ENCODE measurements around the gene ZNF644. TPM values are rescaled to one million over a fixed set of nuclear protein-coding genes. Genes with fewer than 3 reads are reported as not detected.

The ZNF644 gene
- polyA plus RNA-seq, 3 donors from 2014 or later = 32.6 to 53.9 (median 34.0) TPM

DNA sequence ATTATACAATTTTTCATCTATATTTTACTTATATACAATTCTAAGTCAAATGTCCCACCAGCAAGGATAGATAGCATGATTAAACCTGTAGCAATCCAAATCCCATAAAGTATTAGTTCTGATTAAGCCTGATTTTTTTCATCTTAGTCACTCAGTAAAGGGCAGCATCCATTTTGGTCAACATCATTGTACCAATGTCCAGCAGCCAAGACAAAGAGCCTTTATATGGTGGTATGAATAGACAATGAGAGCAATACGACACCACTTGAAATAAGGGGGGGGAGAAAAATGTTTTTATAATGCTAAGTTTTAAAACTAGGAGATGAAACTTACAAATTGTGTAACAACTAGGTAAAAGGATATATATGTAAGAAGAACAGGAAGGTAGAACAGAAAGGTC lies 7.4 kb downstream of the ZNF644 start:
- no peak overlapping the region for H3K4me3 Mint-ChIP-seq
- DNase-seq = no peak
- no peaks in the 10 kb centered on the region for H3K9me3 Mint-ChIP-seq
- no peak overlapping the region for H3K27ac Mint-ChIP-seq
- peaks cover 74 to 96% of the 10 kb centered on the region in 2 donors for H3K4me1 Mint-ChIP-seq
- no peaks in the 10 kb centered on the region for H3K36me3 Mint-ChIP-seq
- H3K27me3 Mint-ChIP-seq (ENCODE audit: low read depth in 3 of 3) = peaks cover 0 to 2% (median 0%) of the 10 kb centered on the region in 3 donors

DNA sequence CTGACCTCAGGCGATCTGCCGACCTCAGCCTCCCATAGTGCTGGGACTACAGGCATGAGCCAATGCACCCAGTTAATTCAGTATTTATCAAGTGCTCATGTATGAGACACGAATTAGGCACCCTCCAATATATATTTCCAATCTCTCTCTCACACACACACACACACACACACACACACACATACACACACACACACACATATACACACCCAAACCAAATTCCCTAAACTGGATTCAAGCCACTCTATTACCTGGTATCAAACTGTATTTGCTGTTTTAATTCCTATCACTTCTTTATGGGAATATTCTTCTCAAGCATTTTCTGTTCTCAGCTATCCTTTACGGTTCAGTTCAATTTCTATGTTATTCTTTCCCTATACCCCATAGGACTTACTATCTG lies 8.5 kb downstream of the ZNF644 start:
- Mint-ChIP-seq H3K27me3 (ENCODE audit: low read depth in 3 of 3) (peaks cover 0 to 2% (median 0%) of the 10 kb centered on the region in 3 donors), H3K4me1 (peaks cover 71 to 96% of the 10 kb centered on the region in 2 donors), H3K9me3 (no peaks in the 10 kb centered on the region), H3K27ac (peak overlapping the region in 1 of 6 donors; percentile 51), H3K4me3 (no peak overlapping the region), H3K36me3 (no peaks in the 10 kb centered on the region)
- DNase-seq = no peak

DNA sequence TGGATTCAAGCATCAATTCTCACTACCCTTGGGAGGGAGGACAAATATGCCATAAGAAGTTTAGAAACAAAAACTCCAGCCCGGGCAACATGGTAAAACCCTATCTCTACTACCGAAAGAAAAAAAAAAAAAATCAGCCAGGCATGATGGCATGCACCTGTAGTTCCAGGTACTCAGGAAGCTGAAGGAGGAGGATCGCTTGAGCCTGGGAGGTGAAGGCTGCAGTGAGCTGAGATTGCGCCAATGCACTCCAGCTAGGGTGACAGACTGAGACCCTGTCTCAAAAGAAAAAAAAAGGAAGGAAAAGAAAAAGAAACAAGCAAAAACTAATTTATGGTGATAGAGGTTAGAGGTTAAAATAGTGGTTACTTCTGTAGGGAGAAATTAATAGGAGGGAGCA lies 9.6 kb downstream of the ZNF644 start:
- Mint-ChIP-seq H3K9me3 (no peaks in the 10 kb centered on the region), H3K27me3 (ENCODE audit: low read depth in 3 of 3) (peaks cover 0 to 2% (median 0%) of the 10 kb centered on the region in 3 donors), H3K4me1 (peaks cover 71 to 96% of the 10 kb centered on the region in 2 donors), H3K27ac (peak overlapping the region in 1 of 6 donors; percentile 6), H3K4me3 (no peak overlapping the region), H3K36me3 (peaks cover 0 to 3% (median 0%) of the 10 kb centered on the region in 3 donors)
- no peak for DNase-seq

DNA sequence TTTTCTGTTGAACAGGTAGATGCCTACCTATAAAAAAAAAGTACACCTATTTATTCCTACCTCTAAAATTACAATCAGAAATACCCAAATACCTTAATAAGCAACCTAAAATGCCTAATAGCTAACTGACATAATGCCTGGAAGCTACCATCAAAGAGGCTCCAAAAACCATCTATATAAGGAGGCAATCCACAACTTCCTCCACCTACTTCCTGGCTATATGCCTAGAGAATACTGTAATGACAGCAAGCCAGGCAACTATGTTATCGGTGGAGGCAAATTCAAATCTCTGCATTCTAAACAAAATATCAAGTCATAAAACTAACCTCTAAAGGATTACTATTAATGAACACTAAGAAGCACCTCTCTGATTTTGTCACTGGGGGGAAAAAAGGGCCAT lies 10.1 kb downstream of the ZNF644 start:
- Mint-ChIP-seq H3K27ac (peak overlapping the region in 1 of 6 donors; percentile 6), H3K9me3 (no peaks in the 10 kb centered on the region), H3K27me3 (ENCODE audit: low read depth in 3 of 3) (peaks cover 0 to 2% (median 0%) of the 10 kb centered on the region in 3 donors), H3K36me3 (peaks cover 0 to 3% (median 0%) of the 10 kb centered on the region in 3 donors), H3K4me3 (no peak overlapping the region), H3K4me1 (peaks cover 71 to 97% of the 10 kb centered on the region in 2 donors)
- DNase-seq = no peak

DNA sequence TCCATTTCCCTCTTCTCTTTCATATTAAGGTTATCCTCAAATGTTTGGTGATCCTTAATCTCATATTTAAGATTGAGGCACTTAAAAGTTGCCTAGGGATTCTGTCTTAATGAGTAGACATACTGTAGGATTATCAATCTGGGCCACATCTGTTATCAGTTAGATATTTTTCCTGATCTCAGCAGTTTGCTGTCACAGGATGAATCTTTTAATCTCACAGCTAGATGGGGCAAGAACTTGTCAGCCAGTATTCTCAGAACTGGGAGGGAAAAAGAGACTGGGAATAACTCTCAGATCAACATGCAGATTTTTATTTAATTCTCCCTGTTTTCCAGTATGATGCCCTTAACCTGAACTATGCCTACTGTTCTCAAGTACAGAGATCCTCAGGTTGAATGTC lies 14.0 kb downstream of the ZNF644 start:
- Mint-ChIP-seq H3K9me3 (no peaks in the 10 kb centered on the region), H3K27ac (peak overlapping the region in 1 of 6 donors; percentile 47)

DNA sequence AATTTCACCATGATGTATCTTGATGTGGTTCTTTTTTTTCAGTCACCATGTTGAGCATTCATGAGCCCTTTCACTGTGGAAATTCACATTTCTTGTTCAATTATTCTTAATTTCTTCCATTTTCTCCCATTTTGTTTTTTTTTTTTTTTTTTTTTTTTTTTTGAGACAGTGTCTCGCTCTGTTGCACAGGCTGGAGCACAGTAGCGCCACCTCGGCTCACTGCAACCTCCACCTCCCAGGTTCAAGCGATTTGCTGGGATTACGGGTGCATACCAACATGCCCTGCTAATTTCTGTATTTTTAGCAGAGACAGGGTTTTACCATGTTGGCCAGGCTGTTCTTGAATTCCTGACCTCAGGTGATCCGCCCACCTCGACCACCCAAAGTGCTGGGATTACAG lies 14.7 kb downstream of the ZNF644 start:
- Mint-ChIP-seq H3K27ac (peak overlapping the region in 1 of 6 donors; percentile 47), H3K36me3 (peaks cover 0 to 3% (median 0%) of the 10 kb centered on the region in 3 donors), H3K27me3 (ENCODE audit: low read depth in 3 of 3) (no peaks in the 10 kb centered on the region), H3K4me3 (no peak overlapping the region), H3K4me1 (peaks cover 75 to 95% of the 10 kb centered on the region in 2 donors), H3K9me3 (no peaks in the 10 kb centered on the region)
- no peak for DNase-seq

More for the DNA sequence above, 14.0 kb downstream of the ZNF644 start:
- no peak for DNase-seq
- Mint-ChIP-seq H3K27me3 (ENCODE audit: low read depth in 3 of 3) (peaks cover 0 to 2% (median 0%) of the 10 kb centered on the region in 3 donors), H3K4me1 (peaks cover 75 to 95% of the 10 kb centered on the region in 2 donors), H3K36me3 (peaks cover 0 to 3% (median 0%) of the 10 kb centered on the region in 3 donors), H3K4me3 (no peak overlapping the region)

DNA sequence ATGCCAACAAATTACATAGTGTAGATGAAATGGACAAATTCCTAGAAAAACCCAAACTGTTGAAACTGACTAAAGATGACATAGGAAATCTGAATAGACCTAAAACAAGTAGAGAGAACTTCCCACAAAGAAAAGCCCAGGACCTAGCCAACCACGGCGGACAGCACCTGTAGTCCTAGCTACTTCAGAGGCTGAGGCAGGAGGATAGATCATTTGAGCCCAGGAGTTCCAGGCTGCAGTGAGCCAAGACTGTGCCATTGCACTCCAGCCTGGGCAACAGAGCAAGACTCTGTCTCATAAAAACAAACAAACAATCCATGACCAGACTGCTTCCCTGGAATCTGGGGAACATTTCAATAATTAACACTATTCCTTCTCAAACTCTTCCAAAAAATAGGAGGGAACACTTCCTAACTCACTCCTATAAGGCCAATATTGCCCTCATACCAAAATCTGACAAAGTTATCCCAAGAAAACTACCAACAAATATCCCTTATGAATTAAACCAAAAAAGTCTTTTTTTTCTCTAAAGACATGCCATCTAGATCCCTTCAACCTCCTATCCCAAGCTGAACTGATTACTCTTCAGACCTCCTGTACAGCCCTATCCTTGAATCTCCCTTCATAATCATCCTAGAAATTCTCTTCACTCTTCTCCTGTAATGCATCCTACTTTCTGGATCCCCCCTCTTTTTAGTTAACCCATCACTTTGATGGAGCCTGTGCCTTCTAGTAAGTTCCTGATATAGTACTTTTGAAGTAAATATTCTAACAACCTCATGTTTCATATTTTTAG lies 15.5 kb downstream of the ZNF644 start:
- Mint-ChIP-seq H3K27ac (peak overlapping the region in 2 of 6 donors; percentile 24 to 31), H3K27me3 (ENCODE audit: low read depth in 3 of 3) (no peaks in the 10 kb centered on the region), H3K9me3 (peaks cover 0 to 2% (median 0%) of the 10 kb centered on the region in 6 donors), H3K36me3 (peaks cover 0 to 5% (median 0%) of the 10 kb centered on the region in 3 donors), H3K4me3 (peak overlapping the region in 1 of 5 donors; percentile 2), H3K4me1 (peaks cover 76 to 95% of the 10 kb centered on the region in 2 donors)
- no peak for DNase-seq

DNA sequence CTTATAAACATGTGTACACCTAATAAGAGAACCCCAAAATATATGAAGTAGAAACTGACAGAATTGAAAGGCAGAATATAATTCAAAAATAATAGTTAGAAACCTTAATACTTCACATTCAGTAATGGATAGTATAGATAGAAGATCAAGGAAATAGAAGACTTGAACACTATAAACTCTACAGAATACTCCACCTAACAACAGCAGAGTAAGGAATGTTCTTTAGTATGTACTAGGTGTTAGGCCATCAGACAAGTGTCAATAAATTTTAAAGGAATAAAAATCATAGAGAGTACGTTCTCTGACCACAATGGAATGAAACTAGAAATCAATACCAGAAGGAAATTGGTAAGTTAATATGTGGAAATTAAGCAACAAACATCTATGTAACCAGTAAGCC lies 16.6 kb downstream of the ZNF644 start:
- H3K27me3 Mint-ChIP-seq (ENCODE audit: low read depth in 3 of 3) = no peaks in the 10 kb centered on the region
- H3K4me1 Mint-ChIP-seq = peaks cover 79 to 95% of the 10 kb centered on the region in 2 donors
- peak overlapping the region in 3 of 5 donors; percentile 2 to 48 (median 26) for H3K4me3 Mint-ChIP-seq
- DNase-seq = no peak
- peak overlapping the region in 5 of 6 donors; percentile 9 to 39 (median 36) for H3K27ac Mint-ChIP-seq
- peaks cover 0 to 5% (median 0%) of the 10 kb centered on the region in 3 donors for H3K36me3 Mint-ChIP-seq
- H3K9me3 Mint-ChIP-seq = peaks cover 0 to 2% (median 0%) of the 10 kb centered on the region in 6 donors

DNA sequence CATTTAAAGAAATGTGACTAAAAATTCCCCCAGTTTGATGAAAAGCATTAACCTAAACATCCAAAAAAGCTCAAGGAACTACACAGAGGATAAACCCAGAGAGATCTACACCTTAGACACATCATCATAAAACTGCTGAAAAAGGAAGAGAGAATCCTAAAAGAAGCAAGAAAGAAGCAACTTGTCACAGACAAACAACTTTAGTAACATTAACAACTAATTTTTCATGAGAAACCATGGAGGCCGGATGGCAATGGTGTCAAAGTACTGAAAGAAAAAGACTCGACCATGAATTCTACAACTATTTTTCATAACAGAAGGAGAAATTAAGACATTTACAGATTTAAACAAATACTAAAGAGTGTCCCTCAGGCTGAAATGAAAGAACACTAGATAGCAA lies 17.7 kb downstream of the ZNF644 start:
- H3K4me3 Mint-ChIP-seq = no peak overlapping the region
- H3K27me3 Mint-ChIP-seq (ENCODE audit: low read depth in 3 of 3) = no peaks in the 10 kb centered on the region
- H3K27ac Mint-ChIP-seq = peak overlapping the region in 4 of 6 donors; percentile 2 to 30 (median 14)
- H3K36me3 Mint-ChIP-seq = peaks cover 0 to 5% (median 0%) of the 10 kb centered on the region in 3 donors
- peaks cover 85 to 95% of the 10 kb centered on the region in 2 donors for H3K4me1 Mint-ChIP-seq
- peaks cover 0 to 2% (median 0%) of the 10 kb centered on the region in 6 donors for H3K9me3 Mint-ChIP-seq
- no peak for DNase-seq

DNA sequence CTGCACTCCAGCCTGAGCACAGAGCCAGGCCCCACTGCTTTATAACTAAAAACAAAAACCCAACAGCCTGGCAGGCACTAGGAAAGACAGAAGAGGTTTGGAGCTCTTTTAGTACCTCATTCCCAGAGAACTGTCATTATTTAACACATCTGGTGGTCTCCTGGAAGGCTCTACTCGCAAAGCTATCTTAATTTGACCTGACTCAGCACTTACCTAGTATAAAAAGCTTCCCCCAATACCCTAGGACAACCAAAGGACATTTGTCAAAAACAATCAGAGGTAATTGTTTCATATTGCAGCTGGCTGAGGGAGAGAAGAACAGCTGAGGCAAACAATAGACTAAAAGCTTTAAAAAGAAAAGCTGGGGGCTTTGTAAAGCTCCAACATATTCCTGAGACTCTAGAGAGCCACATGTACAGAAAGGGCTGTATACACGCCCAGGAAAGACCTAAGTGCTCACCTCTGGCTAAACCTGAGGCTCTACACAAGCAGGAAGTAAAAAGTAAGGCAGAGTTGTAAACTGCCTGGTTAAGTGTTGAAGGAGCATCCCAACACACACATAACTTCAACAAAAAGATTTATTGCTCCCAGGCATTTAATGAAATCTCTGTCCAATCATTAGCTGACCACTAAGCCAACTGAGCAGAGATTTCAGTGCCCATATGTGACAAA lies 25.0 kb downstream of the ZNF644 start:
- H3K27me3 Mint-ChIP-seq (ENCODE audit: low read depth in 3 of 3) = peaks cover 0 to 1% (median under 1%) of the 10 kb centered on the region in 3 donors
- peaks cover 5 to 12% (median 7%) of the 10 kb centered on the region in 3 donors for H3K36me3 Mint-ChIP-seq
- DNase-seq = no peak
- no peaks in the 10 kb centered on the region for H3K9me3 Mint-ChIP-seq
- H3K4me3 Mint-ChIP-seq = peak overlapping the region in 1 of 5 donors; percentile 26
- no peak overlapping the region for H3K27ac Mint-ChIP-seq
- H3K4me1 Mint-ChIP-seq = peaks cover 96 to 100% of the 10 kb centered on the region in 2 donors

DNA sequence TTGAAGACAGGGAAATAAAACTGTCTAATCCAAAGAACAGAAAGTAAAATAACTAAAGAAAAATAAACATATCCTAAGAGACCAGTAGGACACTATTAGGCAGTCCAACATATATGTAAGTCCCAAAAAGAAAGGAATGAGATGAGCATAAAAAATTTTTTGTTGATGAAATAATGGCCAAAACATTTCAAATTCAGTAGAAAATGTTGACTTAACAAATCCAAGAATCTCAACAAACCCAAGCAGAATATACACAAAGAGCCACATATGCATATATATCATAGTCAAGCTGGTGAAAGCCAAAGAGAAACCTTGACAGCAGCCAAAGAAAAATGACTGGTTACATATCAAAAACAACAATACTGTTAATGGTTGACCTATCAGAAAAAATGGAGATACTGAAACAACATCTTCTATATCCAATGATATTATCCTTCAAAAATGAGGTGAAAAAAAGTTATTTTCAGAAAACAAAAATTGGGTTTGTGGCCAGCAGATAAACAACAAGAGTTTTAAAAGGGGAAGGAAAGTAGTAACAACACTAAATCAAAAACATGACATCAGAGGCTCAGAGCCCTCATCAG lies 26.4 kb downstream of the ZNF644 start:
- peak overlapping the region in 1 of 5 donors; percentile 32 for H3K4me3 Mint-ChIP-seq
- peaks cover 11 to 12% (median 11%) of the 10 kb centered on the region in 3 donors for H3K36me3 Mint-ChIP-seq
- no peak for DNase-seq
- no peaks in the 10 kb centered on the region for H3K9me3 Mint-ChIP-seq
- H3K27ac Mint-ChIP-seq = peak overlapping the region in 2 of 6 donors; percentile 8 to 41
- peaks cover 1 to 2% (median 1%) of the 10 kb centered on the region in 3 donors for H3K27me3 Mint-ChIP-seq (ENCODE audit: low read depth in 3 of 3)
- peaks cover 97 to 100% of the 10 kb centered on the region in 2 donors for H3K4me1 Mint-ChIP-seq

DNA sequence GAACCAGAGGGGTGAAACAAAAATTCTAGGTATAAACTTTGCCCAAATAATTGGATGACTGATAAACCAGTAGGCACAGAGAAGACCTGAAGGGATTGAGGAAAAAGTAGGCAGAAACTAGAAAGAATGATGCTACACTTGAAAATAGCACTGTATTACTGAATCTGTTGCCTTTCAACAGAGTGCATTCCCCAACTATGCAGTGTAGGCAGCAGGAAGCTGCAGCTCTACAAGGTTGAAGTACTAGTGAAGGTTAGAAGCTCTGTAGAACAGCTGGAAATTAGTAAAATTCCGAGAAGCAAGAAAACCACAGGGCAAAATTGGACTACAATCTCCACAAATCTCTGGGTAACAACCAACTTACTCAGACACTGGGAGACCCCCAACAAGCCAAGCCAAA lies 27.4 kb downstream of the ZNF644 start:
- no peak for DNase-seq
- peak overlapping the region in 2 of 5 donors; percentile 15 to 50 for H3K4me3 Mint-ChIP-seq
- H3K27ac Mint-ChIP-seq = peak overlapping the region in 1 of 6 donors; percentile 24
- H3K9me3 Mint-ChIP-seq = no peaks in the 10 kb centered on the region
- H3K36me3 Mint-ChIP-seq = peaks cover 11 to 12% (median 11%) of the 10 kb centered on the region in 3 donors
- peaks cover 1 to 2% (median 1%) of the 10 kb centered on the region in 3 donors for H3K27me3 Mint-ChIP-seq (ENCODE audit: low read depth in 3 of 3)
- H3K4me1 Mint-ChIP-seq = peaks cover 97 to 100% of the 10 kb centered on the region in 2 donors

DNA sequence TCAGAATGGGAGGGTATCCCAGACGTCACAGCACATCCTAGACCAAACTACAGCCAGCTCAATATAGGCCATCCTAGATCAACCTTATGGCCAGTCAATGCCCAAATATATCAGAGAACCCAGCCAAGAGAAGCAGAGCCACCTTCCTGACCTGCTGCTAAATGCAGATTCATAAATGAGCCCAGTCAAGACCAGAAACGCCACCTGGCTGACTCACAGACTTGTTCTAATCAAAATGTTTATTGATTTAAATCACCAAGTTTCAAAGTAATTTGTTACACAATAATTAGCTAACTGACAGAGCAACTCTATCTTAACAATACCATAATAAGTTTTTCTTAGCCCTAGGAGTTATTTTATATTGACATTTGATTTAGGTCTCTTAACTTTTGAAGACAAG lies 28.6 kb downstream of the ZNF644 start:
- peak overlapping the region in 2 of 5 donors; percentile 2 to 16 for H3K4me3 Mint-ChIP-seq
- no peak for DNase-seq
- H3K27ac Mint-ChIP-seq = peak overlapping the region in 3 of 6 donors; percentile 5 to 58 (median 53)
- H3K36me3 Mint-ChIP-seq = peaks cover 18 to 23% (median 19%) of the 10 kb centered on the region in 3 donors
- no peaks in the 10 kb centered on the region for H3K9me3 Mint-ChIP-seq
- peaks cover 1 to 2% (median 1%) of the 10 kb centered on the region in 3 donors for H3K27me3 Mint-ChIP-seq (ENCODE audit: low read depth in 3 of 3)
- H3K4me1 Mint-ChIP-seq = peaks cover 94 to 100% of the 10 kb centered on the region in 2 donors

Measured in immature natural killer cell (primary cell).